NCI-H187 treated with DMSO at 0.1 percent for 48 hours (cell line): ENCODE results near the gene ZFP36L1.

Experiments
- DNase-seq: peaks from one replicate; lab custom pipeline; 2025; lab: John Stamatoyannopoulos, UW

Gene ZFP36L1

DNA sequence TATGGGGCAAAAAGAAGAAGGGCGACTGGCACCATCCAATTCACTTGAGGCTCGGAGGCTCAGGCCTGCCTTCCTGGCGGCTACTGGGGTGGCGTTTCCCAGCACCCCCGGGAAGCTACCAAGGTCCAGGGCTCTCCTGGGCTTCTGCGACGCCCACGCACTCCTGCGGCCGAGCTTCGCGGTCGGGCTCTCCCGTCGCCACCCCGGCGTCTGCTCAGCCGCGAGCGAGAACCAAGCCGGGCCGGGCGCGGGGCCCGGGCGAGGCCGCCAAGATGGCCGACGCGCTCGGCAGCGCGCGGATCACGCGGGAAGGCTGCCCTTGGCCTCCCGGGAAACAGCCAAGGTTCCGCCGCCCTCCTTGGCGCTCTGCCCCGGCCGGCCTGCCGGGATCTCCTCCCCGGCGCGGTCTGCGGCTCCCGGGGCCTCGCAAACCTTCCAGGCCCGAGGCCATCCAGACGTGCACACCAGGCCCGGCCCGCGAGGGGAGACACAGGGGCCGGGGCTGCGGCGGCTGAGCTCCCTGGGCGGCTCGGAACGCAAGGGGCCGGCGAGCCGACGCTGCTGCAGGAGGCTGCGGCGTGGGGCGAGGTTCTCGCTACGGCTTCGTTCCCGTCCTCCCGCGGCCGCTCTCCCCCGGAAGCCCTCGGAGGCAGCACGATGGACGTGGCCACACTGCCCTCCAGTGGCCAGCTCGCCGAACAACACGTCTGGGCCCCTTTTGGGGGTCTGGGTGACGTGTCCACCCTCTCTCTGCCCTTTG, 23.5 kb upstream of the ZFP36L1 start:
- no peak for DNase-seq

DNA sequence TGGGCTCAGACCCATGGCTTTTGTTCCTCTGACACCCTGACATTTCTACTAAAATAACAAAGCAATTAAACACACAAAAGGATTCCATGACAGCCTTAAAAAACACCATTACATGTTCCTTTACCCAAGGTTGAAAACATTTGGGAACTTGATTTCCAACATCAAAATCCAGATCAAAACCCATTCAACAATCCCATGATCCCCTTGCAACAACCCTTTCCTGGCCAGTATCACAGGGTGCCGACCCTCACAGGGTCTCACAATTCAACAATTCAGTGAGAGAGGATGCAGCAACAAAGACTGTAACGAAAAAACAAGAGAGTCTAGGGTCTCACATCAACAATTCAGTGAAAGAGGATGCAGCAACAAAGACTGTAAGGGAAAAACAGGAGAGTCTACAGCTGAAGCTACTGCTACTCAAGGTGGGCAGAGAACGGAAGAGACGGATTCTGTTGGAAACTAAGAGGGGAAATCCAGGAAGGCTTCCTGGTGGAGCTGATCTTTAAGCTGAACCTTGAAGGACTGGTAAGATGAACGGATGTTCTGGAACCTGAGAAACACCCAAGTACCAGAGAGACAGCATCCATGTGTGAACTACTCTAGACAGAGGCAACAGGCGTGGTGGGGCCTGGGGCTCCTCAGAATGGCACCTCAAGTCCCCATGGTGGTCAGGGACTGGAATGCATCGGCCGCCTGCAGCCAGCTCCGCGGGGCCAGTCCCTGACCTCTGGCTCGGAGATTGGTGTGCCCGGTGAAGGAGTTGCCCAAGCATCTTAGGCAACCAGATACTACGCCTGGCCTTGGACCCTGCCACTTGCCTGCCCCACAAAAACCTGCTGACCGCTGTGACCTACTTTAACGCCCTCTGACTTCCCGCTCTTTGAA, 22.7 kb upstream of the ZFP36L1 start:
- DNase-seq: no peak

DNA sequence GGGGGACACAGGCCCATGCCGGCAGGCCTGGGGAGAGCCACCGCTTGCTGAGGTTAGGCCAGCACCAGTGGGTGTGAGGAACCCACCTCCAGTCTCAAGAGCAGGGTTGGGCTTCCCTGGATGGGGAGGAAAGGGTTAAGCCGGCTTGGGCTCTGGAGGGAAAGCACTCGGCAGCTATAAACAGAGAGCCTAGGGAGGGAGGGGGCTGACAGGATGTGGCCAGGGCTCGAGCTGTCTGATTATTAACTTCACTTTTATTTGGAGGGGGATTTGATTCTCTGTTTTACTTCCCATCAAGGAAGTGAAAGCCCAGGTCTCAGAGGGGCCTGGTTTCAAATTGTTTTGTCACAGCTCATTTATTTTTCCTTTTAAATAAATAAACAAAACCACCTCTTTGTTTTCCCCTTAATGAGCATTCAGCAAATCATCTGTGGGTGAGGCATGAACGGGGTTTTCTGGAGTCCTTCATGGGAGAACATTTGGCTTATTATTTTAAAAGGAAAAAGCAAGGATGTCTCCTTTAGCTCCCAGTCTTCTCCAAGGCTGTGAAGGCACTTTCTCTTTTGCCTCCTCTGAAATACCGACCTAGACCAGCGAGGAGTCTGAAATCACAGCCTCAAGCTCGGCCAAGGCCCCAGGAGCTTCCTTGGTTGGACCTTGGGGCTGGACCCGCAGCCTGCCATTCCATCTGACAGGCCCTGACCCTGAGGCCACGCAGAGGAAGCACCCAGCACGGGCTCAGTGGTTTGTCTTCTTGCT, 21.9 kb upstream of the ZFP36L1 start:
- DNase-seq: no peak

DNA sequence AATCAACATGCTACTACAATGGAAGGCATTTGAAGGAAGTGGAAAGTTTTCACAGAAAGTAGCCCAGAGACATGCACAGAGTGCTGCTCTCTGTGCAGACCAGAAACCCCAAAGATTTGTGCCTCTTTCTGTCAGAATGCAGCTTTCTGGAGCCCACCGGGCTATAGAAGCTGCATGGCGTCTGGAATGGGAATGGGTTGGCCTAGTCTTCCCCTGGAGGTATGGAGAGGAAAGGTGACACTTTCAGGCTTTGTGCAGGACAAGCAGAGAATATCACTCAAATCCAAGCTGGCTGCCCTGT, 21.3 kb upstream of the ZFP36L1 start:
- no peak for DNase-seq

DNA sequence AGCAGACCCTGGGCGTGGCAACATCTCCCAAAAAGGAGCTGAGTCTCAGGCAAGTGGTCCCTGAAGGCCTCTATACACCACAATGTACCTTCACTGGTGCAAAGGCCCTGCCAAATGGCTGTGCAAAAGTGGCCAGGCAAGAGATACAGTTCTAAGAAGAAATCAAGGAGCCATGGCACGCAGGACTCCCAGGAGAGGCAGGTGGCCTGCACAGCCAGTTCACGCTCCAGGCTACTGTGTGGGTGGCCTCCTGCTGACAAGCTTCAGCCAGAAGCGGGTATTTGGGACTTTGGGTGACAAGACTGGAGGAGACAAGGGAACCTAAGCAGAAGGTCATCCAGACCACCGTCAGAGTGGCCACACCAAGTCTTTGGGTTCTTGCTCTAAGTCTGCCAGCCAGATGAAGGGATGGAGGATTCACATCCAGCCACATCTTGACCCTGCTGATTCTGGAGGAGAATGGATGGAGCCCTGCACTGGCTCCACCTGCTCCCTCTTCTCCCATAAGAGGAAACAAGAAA, 20.5 kb upstream of the ZFP36L1 start:
- no peak for DNase-seq

DNA sequence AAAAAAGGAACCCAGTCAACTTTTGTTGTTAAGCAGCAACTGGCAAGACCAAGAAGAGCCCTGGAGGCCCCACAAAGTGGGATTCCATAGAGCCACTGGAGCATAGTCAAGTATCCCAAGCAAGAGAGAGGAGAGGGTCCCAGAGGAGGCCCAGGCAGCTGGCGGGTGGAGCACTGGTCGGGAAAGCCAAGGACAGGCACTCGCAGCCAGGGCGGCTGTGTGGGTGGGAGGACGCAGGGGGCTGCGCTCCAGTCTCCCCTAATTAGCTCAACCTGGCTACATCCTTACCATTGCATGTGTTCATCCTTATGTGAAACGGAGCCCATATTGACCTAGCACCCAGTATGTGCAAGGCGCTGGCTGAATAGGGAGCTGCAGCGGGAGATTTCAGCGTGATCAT, 18.3 kb upstream of the ZFP36L1 start:
- no peak for DNase-seq

DNA sequence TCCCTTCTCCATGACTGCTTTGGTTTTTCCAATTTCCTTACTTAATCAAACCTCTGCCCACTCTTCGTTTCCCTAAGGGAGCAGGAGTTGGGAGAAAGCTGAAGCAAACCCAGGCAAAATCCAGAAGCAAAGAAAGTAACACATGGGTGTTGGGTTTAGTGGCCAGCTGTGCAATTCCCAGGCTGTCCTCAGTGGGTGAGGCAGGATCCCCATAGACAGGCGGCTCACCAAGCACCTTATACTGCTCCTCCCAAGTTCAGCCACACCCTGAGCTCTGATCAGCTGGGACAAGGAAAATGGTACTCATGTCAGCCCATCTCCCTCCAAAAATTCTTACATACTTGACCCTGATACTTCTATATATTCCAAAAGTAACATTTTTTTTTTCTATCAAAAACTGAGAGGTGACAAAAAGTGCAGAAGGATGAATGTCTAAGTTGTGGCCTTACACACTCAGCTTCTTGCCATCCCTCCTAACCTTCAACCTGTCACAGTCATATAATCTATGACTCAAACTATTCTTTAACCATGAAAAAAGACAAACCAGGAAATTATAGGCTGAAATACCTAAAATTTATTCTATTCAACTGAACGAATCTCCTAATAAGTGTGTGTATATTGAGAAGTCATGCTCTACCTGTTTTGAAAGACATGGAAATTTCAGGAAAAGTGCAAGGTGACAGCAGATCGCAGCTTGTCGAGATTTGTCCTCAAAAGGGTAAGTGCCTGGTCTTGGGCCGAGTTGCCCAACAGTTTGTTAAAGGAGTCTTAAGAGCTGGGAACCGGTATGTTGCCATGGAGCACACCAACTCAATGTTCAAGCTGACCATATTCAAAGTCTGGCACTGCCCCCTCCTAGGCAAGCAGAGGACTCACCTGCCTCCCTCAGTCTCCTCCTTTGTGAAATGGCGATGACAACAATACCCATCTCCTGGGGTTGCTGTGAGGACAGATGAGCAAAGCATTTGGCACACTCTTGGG, 17.6 kb upstream of the ZFP36L1 start:
- DNase-seq: no peak

DNA sequence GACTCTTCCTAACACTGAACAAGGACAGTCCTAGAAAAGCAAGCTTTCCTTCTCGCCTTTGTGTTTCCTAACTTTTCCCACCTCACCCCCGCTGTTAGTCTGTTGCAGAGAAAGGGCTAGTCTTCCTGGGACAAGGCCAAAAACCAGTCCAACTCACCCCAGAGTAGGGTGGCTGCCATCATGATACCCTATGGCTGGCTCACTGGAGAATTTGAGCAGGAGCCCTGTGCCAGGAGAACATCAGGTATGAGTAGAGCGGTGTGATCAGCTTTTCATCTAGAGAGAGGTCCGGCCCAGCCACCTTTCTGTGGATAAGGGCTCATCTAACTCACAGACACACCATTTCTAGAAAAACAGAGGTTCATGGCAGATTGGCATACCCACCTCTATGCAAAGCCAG, 16.7 kb upstream of the ZFP36L1 start:
- DNase-seq: no peak

DNA sequence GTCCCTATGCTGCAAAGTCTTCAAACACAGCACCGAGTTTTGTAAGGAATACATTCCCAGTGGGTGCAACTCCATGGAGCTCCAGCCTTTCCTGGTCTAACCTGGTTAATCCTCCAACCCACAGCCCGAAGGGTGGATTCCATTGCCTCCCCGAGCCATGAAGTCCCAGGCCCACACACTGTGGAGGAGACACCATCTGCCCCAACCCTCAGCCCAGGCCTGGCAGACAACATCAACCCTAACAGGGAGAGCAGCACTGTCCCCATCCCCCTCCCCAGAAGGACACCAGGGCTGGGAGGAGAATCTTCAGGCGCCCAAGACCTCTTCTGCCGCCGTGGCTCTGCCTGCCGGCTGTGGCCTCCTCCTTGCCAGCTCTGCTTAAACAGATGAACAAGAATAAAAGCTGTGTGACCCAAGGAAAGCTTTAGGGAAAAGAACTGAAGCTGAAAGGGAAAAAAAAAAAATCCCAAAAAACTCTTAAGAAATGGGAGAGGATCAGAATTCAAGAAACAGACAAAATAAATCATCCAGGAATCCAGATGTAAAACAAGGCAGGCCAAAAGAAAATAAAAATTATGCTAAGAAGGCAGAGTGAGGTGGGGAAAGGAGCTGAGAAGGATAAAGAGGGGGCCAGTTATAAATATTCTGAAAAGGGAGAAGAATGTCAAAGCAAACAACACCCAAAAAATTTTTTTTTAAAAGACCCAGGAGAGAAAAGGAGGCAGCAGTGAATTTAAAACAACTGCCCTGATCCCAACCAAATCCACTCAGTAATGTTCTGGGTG, 16.0 kb upstream of the ZFP36L1 start:
- DNase-seq: no peak

DNA sequence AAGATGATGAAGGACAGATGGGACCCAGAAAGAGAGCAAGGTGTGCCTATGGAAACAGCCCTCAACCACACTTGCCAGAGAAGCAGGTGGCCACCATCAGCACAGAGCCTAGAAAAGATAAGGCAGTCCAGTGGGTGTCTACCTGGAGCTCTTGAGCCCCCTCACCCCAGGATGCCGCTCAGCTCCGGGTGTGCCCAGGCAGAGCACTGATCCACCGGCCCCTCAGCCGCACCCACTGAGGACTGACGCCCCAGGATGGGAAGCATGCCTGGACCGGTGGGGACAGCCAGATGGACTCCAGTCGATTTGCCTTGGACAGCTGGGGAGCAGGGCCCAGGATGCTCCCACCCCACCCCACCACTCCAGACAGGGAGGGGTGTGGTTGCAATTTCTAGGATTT, 15.1 kb upstream of the ZFP36L1 start:
- DNase-seq: no peak

DNA sequence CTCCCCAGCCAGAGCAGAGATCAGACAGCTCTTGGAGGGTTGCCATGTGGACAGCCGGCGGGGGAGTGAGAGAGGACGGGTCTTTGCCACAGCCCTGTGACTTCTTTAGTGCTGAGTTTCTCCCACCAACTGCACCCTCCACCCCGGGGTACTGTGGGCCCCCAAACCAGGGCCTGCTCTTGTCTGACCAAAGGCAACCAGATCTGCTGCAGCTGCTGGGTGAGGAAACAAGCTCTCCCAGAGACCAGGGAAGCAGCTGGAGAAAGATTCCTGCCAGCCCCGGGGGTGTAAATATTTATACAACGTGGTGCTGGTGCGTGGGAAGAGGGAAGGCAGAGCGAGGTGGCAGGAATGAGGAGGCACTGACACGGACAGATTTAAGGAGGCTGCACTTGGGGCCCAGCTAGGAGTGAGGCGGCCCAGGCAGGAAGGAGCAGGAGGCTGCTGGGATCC, 14.3 kb upstream of the ZFP36L1 start:
- no peak for DNase-seq

DNA sequence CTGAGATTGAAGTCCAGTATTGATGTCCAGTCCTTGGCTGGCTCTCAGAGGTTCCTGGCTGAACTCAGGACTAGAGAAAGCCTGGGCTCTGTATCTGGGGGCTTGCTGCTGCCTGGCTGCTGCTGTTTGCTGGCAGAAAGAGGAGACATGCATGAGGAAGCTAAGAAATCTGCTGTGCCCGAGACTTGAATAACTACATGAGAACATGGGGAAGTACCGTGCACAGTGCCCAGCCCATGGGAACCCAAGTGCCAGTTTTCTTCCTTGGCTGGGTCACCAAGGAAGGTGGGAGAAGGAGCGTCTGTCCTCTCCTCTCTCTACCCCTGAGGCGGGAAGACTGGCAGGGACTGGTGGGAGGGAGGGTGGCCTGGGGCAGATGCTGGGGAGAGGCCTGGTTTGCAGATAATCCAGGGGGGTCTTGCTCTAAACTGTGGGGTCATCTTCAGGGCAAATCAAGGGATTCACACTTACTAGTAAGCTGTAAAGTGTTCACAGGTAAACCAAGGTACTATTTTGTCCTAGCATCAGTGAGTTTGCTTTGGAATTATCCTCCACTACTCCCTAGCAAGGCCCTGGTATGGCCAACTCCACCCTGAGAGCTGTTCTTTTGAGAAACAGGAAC, 13.8 kb upstream of the ZFP36L1 start:
- no peak for DNase-seq

DNA sequence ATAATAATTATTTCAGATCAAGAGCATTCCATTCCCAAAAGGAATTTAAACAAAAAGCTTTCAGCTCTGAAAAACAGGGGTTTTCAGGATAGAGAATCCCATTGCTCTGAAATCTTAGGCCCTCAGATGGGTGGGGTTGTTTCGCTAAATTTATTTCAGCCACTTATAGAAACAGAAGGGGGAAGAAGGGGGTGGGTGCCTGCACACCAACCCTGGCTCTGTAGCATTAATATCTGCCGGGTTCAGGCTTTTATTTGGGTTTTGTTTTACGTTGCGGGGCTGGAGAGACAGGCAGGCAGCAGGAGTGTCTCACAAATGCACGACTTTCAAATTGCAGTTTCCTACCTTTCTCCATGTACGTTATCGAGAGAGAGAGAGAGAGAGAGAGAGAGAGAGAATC, 12.5 kb upstream of the ZFP36L1 start:
- DNase-seq: no peak

DNA sequence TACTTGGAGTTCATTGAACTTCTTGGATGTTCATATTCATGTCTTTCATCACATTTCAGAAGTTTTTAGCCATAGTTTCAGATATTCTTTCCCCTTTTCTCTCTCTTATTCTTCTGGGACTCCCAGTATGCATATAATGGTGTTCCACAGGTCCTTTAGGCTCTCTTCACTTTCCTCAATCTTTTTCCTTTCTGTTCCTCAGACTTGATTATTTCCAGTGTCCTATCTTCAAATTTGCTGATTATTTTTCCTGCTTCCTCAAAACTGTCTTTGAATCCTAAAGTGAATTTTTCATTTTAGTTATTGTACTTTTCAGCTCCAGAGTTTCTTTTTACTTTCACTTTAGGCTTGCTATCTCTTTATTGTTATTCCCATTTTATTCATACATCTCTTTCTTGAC, 8.8 kb upstream of the ZFP36L1 start:
- DNase-seq: no peak

DNA sequence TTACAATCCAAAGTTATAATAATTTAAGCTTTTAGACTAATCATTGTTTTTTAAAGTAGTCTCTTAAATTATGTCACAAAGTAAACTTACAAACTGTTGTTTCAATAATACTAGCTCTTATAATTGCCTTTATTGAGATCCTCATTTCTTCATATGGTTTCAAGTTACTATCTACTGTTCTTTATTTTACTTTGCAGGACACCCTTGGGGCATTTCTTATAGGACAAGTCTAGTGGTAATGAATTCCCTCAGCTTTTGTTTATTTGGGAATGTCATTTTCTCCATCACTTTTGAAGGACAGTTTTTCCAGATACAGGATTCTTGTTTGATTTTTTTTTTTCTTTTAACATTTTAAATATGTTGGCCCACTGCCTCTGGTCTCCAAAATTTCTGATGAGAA, 8.1 kb upstream of the ZFP36L1 start:
- DNase-seq: no peak

DNA sequence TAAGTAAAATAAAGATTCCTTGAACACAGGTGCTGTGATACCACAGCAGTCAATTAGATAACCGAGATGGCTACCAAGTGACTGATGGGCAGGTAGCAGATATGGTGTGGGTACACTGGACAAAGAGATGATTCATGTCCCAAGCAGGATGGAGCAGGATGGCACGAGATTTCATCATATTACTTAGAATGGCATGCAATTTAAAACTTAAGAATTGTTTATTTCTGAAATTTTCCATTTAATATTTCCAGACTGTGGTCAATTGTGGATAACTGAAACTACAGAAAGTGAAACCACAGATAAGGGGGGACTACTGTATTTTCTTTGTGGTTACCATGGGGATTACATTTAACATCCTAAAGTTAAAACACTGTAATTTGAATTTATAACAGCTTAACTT, 7.5 kb upstream of the ZFP36L1 start:
- DNase-seq: no peak

DNA sequence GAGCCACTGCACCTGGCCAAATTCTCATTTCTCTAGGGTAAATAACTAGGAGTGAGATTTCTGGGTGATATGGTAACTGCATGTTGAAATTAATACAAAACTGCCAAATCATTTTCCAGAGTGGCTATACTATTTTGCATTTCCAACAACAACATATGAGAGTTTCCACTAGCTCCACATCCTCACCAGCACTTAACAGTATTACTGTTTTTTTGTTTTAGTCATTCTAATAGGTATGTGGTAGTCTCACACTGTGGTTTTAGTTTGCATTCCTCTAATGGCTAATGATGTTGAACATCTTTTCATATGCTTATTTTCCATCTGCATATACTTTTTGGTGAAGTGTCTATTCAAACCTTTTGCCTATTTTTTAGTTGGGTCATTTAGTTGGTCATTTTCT, 5.8 kb upstream of the ZFP36L1 start:
- DNase-seq: no peak

DNA sequence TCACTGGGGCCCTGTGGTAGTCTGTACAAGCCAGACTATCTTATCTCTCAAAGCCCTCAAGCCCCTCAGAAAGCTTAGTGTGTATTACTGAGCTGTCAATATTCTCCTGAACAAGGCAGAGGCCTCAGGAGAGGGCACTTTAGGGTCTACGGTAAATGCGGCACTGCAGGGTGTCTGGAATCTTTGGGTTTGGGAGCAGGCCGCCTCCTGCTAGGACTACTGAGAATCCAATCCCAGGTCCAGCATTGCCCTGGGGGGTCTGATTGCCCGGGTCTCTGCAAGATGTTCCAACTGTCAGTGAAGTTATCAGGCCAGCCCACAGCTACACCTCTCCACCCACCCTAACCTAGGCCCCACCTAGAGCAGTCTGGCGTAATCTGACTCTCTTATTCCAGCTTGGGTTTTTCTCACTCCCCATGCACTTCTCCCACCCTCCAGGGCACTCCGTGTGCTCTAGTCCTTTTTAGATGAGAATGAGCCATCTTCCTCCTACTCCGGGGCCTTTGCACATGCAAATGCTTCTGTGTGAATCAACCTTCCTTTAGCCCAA, 4.3 kb upstream of the ZFP36L1 start:
- DNase-seq: no peak

DNA sequence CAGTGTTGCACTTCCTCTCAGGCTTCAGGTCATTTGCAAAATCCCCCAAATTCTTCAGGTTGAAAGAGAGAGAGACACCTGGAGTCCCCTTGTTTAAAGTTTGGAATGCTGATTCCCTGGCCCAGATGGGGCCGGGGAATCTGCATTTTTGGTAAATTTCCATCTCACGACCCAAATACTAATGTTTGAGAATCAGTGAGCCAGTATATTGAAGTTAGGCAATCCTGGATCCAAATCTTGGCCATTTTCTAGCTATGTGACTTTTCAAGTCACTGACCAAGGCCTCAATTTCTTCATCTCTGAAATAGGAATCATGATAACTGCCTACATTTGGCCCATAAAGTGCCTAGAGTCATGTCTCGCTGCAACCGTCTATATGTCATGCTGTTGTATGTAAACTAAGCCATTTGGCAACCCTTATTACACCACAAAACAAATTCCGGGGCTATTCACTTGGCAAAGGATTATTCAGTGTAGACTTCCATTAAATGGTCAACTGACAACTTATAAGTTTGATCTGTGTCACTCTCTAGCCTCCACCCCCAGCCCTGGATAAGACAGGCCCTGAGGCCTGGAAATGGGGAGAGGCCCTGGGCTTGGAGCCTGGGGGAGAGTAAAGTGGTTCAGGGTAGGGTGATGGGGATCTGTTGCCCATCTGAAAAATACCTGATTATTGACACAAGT, 3.7 kb upstream of the ZFP36L1 start:
- no peak for DNase-seq
